A204.1 (cell line): ENCODE results near the gene OR1L1.

Experiments
- FAIRE-seq: peaks from 2 replicates; lab custom pipeline; 2012; peaks lifted over from hg19 to GRCh38; lab: Jason Lieb, UNC

OR1L1 gene, protein sequence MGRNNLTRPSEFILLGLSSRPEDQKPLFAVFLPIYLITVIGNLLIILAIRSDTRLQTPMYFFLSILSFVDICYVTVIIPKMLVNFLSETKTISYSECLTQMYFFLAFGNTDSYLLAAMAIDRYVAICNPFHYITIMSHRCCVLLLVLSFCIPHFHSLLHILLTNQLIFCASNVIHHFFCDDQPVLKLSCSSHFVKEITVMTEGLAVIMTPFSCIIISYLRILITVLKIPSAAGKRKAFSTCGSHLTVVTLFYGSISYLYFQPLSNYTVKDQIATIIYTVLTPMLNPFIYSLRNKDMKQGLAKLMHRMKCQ

DNA sequence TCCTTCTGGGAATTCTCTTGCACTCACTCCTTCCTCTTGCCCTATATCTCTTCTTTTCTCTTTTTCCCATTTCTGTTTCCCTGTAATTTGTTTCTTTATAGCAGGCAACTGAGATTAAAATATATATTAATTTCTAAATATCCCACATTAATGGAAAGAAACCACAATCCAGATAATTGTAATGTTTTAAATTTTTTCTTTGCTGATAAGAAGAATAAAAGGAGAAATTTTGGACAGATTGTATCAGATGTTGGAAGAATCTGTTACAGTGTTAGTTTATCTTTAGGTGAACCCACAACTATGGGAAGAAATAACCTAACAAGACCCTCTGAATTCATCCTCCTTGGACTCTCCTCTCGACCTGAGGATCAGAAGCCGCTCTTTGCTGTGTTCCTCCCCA, at the start of gene OR1L1:
TSS of gene OR1L1 (plus strand) at position 301 of the 400 bp plus-strand sequence. CDS start at position 301, 0 bp downstream.
- no peak for FAIRE-seq

DNA sequence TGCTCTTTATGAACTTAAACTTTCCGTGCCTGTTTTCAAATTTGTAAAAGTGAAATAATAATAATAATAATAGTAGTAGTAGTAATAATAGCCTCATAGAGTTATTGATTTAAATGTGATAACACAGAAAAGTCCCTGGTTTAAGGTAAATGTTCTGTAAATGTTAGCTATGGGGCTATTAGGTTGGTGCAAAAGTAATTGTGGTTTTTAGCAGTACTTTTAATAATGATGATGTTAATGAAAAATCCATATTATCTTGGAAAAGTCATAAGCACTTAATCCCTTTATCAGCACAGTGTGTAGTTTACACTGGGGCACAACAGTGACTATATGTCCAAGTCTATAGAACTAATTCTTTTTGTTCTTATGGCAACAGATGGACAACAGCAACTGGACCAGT, 47.2 kb upstream of the OR1L1 start, which contains the start of gene OR1Q1:
TSS of gene OR1Q1 (plus strand) at position 377 of the 400 bp plus-strand sequence. CDS start at position 377, 0 bp downstream.
- FAIRE-seq = no peak

DNA sequence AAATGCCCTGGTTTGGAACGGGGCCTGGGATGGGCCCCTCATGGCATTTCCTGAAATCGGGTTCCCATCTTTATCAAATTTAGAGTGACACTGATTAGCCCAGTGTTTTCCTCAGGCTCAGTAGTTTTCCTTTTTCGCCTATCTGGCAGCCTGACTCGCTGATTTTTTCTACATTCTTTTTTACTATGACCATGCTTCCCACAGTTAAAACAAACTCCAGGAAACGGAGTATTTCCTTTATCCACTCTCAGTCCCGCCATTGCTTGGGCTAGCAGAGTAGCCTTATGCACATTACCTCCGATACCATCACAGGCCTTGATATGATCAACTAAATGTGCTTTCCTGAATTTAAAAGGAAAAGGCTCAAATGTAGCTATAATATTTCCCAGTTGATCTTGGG, 41.5 kb upstream of the OR1L1 start:
- FAIRE-seq = no peak

DNA sequence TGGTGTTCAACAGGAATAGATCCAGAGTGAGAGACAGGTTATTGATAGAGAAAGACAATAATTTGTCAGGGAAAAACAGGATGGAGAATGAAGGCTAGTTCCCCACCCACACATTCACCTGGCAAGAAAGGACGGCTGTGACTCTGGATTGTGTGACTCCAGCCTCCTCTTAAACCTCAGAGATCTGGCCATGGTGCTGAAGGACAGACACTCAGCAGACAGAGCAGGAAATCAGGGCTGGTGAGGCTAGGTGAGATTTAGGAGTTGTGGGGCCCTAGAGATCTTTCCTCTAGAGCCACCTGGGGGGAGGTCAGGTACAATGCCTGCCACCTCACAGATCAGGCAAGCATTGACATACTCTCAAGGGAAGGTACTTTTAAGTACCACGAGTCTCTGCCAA, 19.3 kb upstream of the OR1L1 start:
- FAIRE-seq = no peak

DNA sequence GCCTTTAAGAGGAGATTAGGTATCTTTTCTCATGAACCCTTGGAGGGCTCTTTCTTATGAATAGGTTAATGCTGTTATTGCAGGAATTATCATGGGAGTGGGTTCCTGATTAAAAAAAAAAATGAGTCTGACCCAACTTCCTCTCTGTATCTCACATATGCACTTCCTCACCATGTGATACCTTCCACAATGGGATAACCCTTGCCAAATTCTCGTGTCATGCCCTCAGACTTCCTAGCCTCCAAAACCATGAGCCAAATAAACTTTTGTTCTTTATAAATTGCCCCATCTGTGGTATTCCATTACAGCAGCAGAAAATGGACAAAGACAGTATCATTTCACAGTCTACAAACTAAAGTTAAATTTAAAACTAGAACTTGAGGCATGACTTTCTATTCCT, 5.1 kb upstream of the OR1L1 start:
- no peak for FAIRE-seq

DNA sequence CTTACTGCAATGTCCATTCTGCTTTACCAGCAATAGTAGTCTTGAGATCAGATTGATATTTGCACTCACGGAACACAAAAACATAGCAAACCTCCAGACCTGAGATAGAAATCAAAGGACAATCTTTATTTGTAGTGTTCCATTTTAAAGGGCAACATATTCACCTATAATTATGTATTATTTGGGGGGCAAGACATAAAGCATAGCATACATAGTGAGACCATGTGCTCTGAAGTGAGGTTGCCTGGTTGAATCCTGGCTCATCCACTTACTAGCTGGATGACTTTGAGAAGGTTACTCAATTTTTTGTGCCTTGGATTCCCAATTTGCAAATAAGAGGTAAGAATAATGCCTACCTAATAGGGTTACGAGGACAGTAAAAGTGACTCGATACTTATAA, 4.0 kb upstream of the OR1L1 start, which contains the start of gene OR1B1:
TSS of gene OR1B1 (minus strand) at position 101 of the 400 bp plus-strand sequence.
- FAIRE-seq = no peak

DNA sequence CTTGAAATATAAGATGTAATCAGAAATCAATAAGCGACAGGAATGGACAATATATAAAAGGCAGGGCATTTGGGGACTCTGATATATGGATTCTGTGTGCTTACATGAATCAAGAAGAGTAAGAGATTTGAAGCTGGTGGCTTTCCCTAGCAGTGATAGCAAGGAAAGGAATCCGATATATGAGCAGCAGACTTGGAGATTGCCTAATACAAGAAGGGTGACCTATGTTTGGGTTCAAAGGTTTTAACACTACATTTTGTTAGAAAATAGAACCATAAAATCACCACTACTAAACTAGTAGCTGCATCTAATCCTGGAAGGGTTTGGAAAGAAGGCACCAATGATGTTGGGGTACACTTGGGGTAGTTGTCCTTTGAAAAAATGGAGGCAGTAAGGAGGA, 11.0 kb downstream of the OR1L1 start:
- FAIRE-seq = no peak

DNA sequence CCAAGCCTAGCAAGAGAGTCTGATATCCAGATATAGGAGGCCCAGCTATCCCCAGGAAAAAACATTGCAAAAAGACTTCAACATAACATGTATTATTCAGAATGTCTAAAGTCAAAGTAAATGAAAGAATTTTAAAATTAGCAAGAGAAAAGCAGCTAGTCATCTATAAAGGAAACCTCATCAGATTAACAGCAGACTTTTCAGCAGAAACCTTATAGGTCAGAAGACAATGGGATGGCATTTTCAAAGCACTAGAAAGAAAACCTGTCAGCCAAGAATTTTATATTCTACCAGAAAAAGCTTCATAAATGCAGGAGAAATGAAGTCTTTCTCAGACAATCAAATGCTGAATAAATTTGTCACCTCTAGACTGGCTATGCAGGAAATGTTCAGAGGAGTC, 23.3 kb downstream of the OR1L1 start:
- FAIRE-seq = no peak

DNA sequence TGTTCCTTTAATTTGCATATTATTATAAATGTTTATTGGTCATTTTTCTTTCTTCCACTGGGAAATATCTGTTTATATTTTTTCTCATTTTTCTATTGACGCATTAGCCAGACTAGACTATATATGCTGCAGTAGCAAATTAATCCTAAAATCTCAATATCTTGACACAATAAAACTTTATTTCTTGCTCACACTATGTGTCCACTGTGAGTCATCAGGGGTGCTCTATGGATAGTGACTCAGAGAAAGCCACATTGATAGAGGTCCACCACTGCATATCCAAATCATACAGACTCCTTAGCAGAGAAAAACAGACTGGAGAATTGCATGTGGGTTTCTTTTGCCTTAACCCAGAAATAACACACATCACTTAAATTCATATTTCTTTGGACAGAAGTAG, 34.2 kb downstream of the OR1L1 start:
- FAIRE-seq = no peak
